Ascending aorta (tissue), 2 donors: ENCODE measurements around the gene METTL4. TPM values are rescaled to one million over a fixed set of nuclear protein-coding genes. Genes with fewer than 3 reads are reported as not detected.

ENCODE experiments used
- DNase-seq, 2 donors: peaks; one replicate each; pipeline ENCODE4 v3.0.0-alpha.2; 2019; ENCODE audit warnings: low spot score in 2 of 2
- H3K27ac ChIP-seq, 2 donors: fragments of 200-600 bp; sonication (generic); one replicate each; pipeline ENCODE4 v1.5.1; 2016 to 2017; ENCODE audit warnings: mild to moderate bottlenecking in 1 of 2
- H3K27me3 ChIP-seq: fragments of 200-600 bp; sonication (generic); one replicate; pipeline ENCODE4 v1.5.1; 2017
- H3K36me3 ChIP-seq, 2 donors: fragments of 200-600 bp; sonication (generic); one replicate each; pipeline ENCODE4 v1.5.1; 2016
- H3K4me1 ChIP-seq, 2 donors: fragments of 200-600 bp; sonication (generic); one replicate each; pipeline ENCODE4 v1.5.1; 2016 to 2017; ENCODE audit warnings: mild to moderate bottlenecking in 1 of 2
- H3K4me3 ChIP-seq, 2 donors: fragments of 200-600 bp; sonication (generic); one replicate each; pipeline ENCODE4 v1.5.1; 2016 to 2017; ENCODE audit warnings: mild to moderate bottlenecking in 1 of 2
- H3K9me3 ChIP-seq, 2 donors: fragments of 200-600 bp; sonication (generic); one replicate each; pipeline ENCODE4 v1.5.1; 2016
- CTCF ChIP-seq, 3 experiments: fragments of 200-600 bp in 2 of 3; fragments of 450-650 bp in 1 of 3; sonication (generic) in 2 of 3; IDR thresholded peaks; one replicate each; pipeline ENCODE4 v1.5.1; 2016 to 2019; ENCODE audit warnings: antibody characterized with exemption in 3 of 3, mild to moderate bottlenecking in 1 of 3, moderate library complexity in 1 of 3
- intact Hi-C: fragments of 100-400 bp; cut with DNase I; formaldehyde crosslinking; loops from one replicate; pipeline ENCODE4 v1.15.1; 2023
- total RNA-seq: library from RNA; depleted of rRNA; stranded (reverse); fragments of >200 nt; gene quantifications from one replicate; pipeline ENCODE4 v1.1.0, GENCODE V29; 2016

Gene METTL4
- total RNA-seq, 1 donor from 2014 or later = not detected

GRCh38 chr18:2609604-2610003 lies 38.3 kb upstream of the METTL4 start:
- Histone ChIP-seq H3K36me3 (no peaks in the 10 kb centered on the region), H3K4me3 (no peak overlapping the region), H3K9me3 (no peaks in the 10 kb centered on the region), H3K27ac (no peak overlapping the region), H3K4me1 (no peaks in the 10 kb centered on the region), H3K27me3 (no peaks in the 10 kb centered on the region)
- no peak for DNase-seq
- TF ChIP-seq CTCF (IDR thresholded peaks at IDR 0.05) = no peak
- intact Hi-C loops = no loop called here

DNA sequence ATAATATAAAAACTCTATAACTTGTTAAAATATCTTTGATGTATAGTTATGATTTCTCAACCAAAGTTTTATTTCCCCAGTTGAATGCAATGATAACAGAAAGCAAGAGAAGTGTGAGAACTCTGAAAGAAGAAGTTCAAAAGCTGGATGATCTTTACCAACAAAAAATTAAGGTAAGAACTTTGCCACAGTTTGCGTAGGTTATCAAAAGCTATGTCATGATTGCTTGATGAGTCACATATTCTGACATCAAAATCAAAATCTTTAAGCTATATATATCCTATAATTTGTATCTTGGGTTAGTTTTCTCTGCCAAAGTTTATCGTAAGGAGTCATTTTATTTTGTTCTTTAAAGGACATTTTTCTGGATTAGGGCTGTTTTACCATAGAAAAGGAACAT lies 35.0 kb upstream of the METTL4 start:
- no peak overlapping the region for H3K27ac ChIP-seq
- no peaks in the 10 kb centered on the region for H3K4me1 ChIP-seq
- no peaks in the 10 kb centered on the region for H3K36me3 ChIP-seq
- intact Hi-C loops = no loop called here
- H3K4me3 ChIP-seq = no peak overlapping the region
- H3K9me3 ChIP-seq = no peaks in the 10 kb centered on the region
- no peak for TF ChIP-seq CTCF (IDR thresholded peaks at IDR 0.05)
- DNase-seq = no peak
- no peaks in the 10 kb centered on the region for H3K27me3 ChIP-seq

GRCh38 chr18:2602844-2603243 lies 31.5 kb upstream of the METTL4 start:
- no peak for DNase-seq
- Histone ChIP-seq H3K36me3 (no peaks in the 10 kb centered on the region), H3K27me3 (no peaks in the 10 kb centered on the region), H3K9me3 (no peaks in the 10 kb centered on the region), H3K27ac (no peak overlapping the region), H3K4me1 (no peaks in the 10 kb centered on the region), H3K4me3 (no peak overlapping the region)
- no peak for TF ChIP-seq CTCF (IDR thresholded peaks at IDR 0.05)
- intact Hi-C loops = no loop called here

- no peak for TF ChIP-seq CTCF (IDR thresholded peaks at IDR 0.05)
- intact Hi-C loops = no loop called here
- Histone ChIP-seq H3K36me3 (no peaks in the 10 kb centered on the region), H3K27me3 (no peaks in the 10 kb centered on the region), H3K9me3 (no peaks in the 10 kb centered on the region), H3K4me3 (no peak overlapping the region), H3K4me1 (no peaks in the 10 kb centered on the region), H3K27ac (no peak overlapping the region)
- DNase-seq = no peak
Observed at GRCh38 chr18:2597639-2598038, 26.3 kb upstream of the METTL4 start.

- TF ChIP-seq CTCF (IDR thresholded peaks at IDR 0.05) = no peak
- Histone ChIP-seq H3K4me3 (no peak overlapping the region), H3K27me3 (no peaks in the 10 kb centered on the region), H3K27ac (no peak overlapping the region), H3K9me3 (no peaks in the 10 kb centered on the region), H3K36me3 (no peaks in the 10 kb centered on the region), H3K4me1 (no peaks in the 10 kb centered on the region)
- intact Hi-C loops = no loop called here
- no peak for DNase-seq
Observed at GRCh38 chr18:2590303-2590702, 19.0 kb upstream of the METTL4 start.

GRCh38 chr18:2589345-2590068 lies 18.2 kb upstream of the METTL4 start:
- Histone ChIP-seq H3K27me3 (no peaks in the 10 kb centered on the region), H3K4me3 (no peak overlapping the region), H3K36me3 (no peaks in the 10 kb centered on the region), H3K4me1 (no peaks in the 10 kb centered on the region), H3K27ac (no peak overlapping the region), H3K9me3 (no peaks in the 10 kb centered on the region)
- intact Hi-C loops = no loop called here
- no peak for TF ChIP-seq CTCF (IDR thresholded peaks at IDR 0.05)
- DNase-seq = no peak
